WTC11 (cell line): ENCODE data around the gene LOC101059915.
"Not testable (repeated sequence)": the region's sequence is repeated elsewhere in the genome, so short reads cannot be mapped to it uniquely, and the experiment has no call there.

Experiments
- ATAC-seq: fragments of 200-7000 bp; cut with Tn5 transposase; 2 replicates; pipeline ENCODE4 v1.10.0; 2021; ENCODE audit warnings: mild to moderate bottlenecking, moderate library complexity
- CTCF ChIA-PET: fragments of 300-600 bp; sonication (Branson Sonifier 250); formaldehyde crosslinking; loops from one replicate; lab custom pipeline; 2021; ENCODE audit warnings: antibody characterized with exemption; lab: Charles Lee
- POLR2A ChIA-PET: fragments of 350-600 bp; sonication (Branson Sonifier 250); formaldehyde crosslinking; loops from one replicate; lab custom pipeline; 2021; ENCODE audit warnings: antibody characterized with exemption; lab: Charles Lee
- DNase-seq: peaks from one replicate; pipeline ENCODE4 v3.0.0; 2021; ENCODE audit warnings: low spot score
- H3K27ac Mint-ChIP-seq: 2 replicates; pipeline ENCODE4 v1.8.0; 2021; ENCODE audit warnings: mixed read lengths
- H3K27me3 Mint-ChIP-seq: 2 replicates; pipeline ENCODE4 v1.8.0; 2021; ENCODE audit warnings: low read depth, mild to moderate bottlenecking, moderate library complexity, mixed read lengths
- H3K36me3 Mint-ChIP-seq: 2 replicates; pipeline ENCODE4 v1.8.0; 2021; ENCODE audit warnings: mixed read lengths
- H3K4me1 Mint-ChIP-seq: 2 replicates; pipeline ENCODE4 v1.8.0; 2022; ENCODE audit warnings: mixed read lengths
- H3K4me3 Mint-ChIP-seq: 2 replicates; pipeline ENCODE4 v1.8.0; 2021; ENCODE audit warnings: mild to moderate bottlenecking, moderate library complexity, mixed read lengths
- H3K9me3 Mint-ChIP-seq: 2 replicates; pipeline ENCODE4 v1.8.0; 2021; ENCODE audit warnings: mixed read lengths
- ATF1 ChIP-seq: sonication (generic); formaldehyde crosslinking; IDR thresholded peaks from 2 replicates; pipeline ENCODE4 v1.8.1; 2023; ENCODE audit warnings: mild to moderate bottlenecking, moderate library complexity, missing genetic modification reagents
- CREM ChIP-seq: sonication (generic); formaldehyde crosslinking; IDR thresholded peaks from 2 replicates; pipeline ENCODE4 v1.8.1; 2022; ENCODE audit warnings: mild to moderate bottlenecking, missing genetic modification reagents, moderate library complexity
- MXD4 ChIP-seq: fragments of 250-450 bp; sonication (Bioruptor Pico); IDR thresholded peaks from 2 replicates; pipeline ENCODE4 v1.8.0; 2021; ENCODE audit warnings: mild to moderate bottlenecking, moderate library complexity, borderline replicate concordance
- NFE2L1 ChIP-seq: sonication (generic); formaldehyde crosslinking; IDR thresholded peaks from 2 replicates; pipeline ENCODE4 v1.8.1; 2023; ENCODE audit warnings: missing genetic modification reagents
- NR1H2 ChIP-seq: sonication (generic); formaldehyde crosslinking; IDR thresholded peaks from 2 replicates; pipeline ENCODE4 v1.9.0; 2021; ENCODE audit warnings: mild to moderate bottlenecking, moderate library complexity, missing genetic modification reagents
- OVOL2 ChIP-seq: fragments of 250-450 bp; sonication (Bioruptor Pico); IDR thresholded peaks from 2 replicates; pipeline ENCODE4 v1.9.0; 2021; ENCODE audit warnings: mild to moderate bottlenecking, borderline replicate concordance
- PRRX2 ChIP-seq: fragments of 250-450 bp; sonication (Bioruptor Pico); IDR thresholded peaks from 2 replicates; pipeline ENCODE4 v1.8.0; 2021; ENCODE audit warnings: mild to moderate bottlenecking
- RELA ChIP-seq: sonication (generic); formaldehyde crosslinking; IDR thresholded peaks from 2 replicates; pipeline ENCODE4 v1.8.1; 2022; ENCODE audit warnings: missing genetic modification reagents, mild to moderate bottlenecking, borderline replicate concordance
- TEAD1 ChIP-seq: sonication (generic); formaldehyde crosslinking; IDR thresholded peaks from 2 replicates; pipeline ENCODE4 v1.8.0; 2022; ENCODE audit warnings: mild to moderate bottlenecking, missing genetic modification reagents
- ZBTB21 ChIP-seq: sonication (generic); formaldehyde crosslinking; IDR thresholded peaks from 2 replicates; pipeline ENCODE4 v1.8.1; 2023; ENCODE audit warnings: mild to moderate bottlenecking, missing genetic modification reagents, borderline replicate concordance
- ZNF121 ChIP-seq: sonication (generic); formaldehyde crosslinking; IDR thresholded peaks from 2 replicates; pipeline ENCODE4 v1.8.0; 2023; ENCODE audit warnings: missing genetic modification reagents
- ZNF232 ChIP-seq: sonication (generic); formaldehyde crosslinking; IDR thresholded peaks from 2 replicates; pipeline ENCODE4 v1.8.0; 2022; ENCODE audit warnings: mild to moderate bottlenecking, missing genetic modification reagents
- ZNF263 ChIP-seq: sonication (generic); formaldehyde crosslinking; IDR thresholded peaks from 2 replicates; pipeline ENCODE4 v1.8.1; 2022; ENCODE audit warnings: low read depth, mild to moderate bottlenecking, moderate library complexity, missing genetic modification reagents
- TF ChIP-seq, protein P1 (sequence below): sonication (generic); formaldehyde crosslinking; IDR thresholded peaks from 2 replicates; pipeline ENCODE4 v1.8.0; 2022; ENCODE audit warnings: mild to moderate bottlenecking, missing genetic modification reagents
- TF ChIP-seq, protein P2 (sequence below): sonication (generic); formaldehyde crosslinking; IDR thresholded peaks from 2 replicates; pipeline ENCODE4 v1.8.1; 2023; ENCODE audit warnings: mild to moderate bottlenecking, moderate library complexity, missing genetic modification reagents
- TF ChIP-seq, protein P3 (sequence below): sonication (generic); formaldehyde crosslinking; IDR thresholded peaks from 2 replicates; pipeline ENCODE4 v1.8.1; 2023; ENCODE audit warnings: mild to moderate bottlenecking, missing genetic modification reagents
- TF ChIP-seq, protein P4 (sequence below): sonication (generic); formaldehyde crosslinking; IDR thresholded peaks from 2 replicates; pipeline ENCODE4 v1.8.1; 2022; ENCODE audit warnings: missing genetic modification reagents, borderline replicate concordance
- TF ChIP-seq, protein P5 (sequence below): sonication (generic); formaldehyde crosslinking; IDR thresholded peaks from 2 replicates; pipeline ENCODE4 v1.8.1; 2022; ENCODE audit warnings: mild to moderate bottlenecking, moderate library complexity, missing genetic modification reagents
- TF ChIP-seq, protein P6 (sequence below): sonication (generic); formaldehyde crosslinking; IDR thresholded peaks from 2 replicates; pipeline ENCODE4 v1.8.0; 2023; ENCODE audit warnings: missing genetic modification reagents

The LOC101059915 gene

DNA sequence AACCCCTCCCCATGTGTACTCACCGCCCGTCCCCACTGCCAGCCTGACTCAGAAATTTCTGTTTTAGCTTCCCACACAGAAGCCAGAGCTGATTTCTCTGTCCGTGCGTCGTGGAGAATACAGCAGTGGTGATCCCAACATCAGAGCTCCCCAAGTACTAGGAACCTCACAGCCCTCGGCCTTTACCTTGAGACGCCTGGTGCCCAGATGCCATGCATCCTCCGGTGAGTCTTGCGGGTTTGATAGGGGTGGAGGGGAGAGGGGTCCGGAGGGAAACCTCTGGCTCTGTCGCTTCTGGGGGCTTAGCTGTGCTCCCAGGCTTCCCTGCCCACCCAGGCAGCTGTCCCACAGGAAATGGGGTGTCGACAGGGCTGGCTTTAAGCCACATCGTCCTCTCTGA, 2.1 kb downstream of the LOC101059915 start (continued):
- no peak for TF ChIP-seq TEAD1
- TF ChIP-seq, all 79 proteins: peak for 0

DNA sequence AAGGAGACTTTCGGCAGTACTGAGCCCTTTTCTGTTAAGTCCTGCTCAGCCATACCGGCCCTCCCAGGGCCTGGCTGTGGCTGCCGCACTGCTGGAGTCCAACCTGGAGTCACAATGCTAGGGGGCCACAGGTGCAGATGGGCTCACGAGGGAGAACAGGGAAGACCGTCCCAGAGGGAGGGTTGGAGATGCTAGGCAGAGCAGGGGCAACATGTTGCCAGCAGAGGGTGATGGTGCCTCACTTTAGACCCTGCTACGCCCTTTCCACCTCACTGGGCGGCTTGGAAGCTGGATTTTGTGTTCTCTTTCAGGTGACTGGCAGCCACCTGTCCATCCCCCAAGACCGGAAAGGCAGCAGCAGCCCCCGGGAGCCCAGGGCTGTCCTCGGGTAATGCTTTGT, 2.6 kb downstream of the LOC101059915 start:
- H3K27me3 Mint-ChIP-seq, H3K9me3 Mint-ChIP-seq, H3K27ac Mint-ChIP-seq, H3K4me3 Mint-ChIP-seq, H3K36me3 Mint-ChIP-seq, POLR2A ChIA-PET, H3K4me1 Mint-ChIP-seq: not testable (repeated sequence)
- CTCF ChIA-PET = interaction anchor here (0.9 kb wide), 1 partner anchor 189 kb away, joined by 4 read pairs; no protein-coding TSS in a partner anchor
- DNase-seq (peak; percentile 48), ATAC-seq (peak; percentile 97)

DNA sequence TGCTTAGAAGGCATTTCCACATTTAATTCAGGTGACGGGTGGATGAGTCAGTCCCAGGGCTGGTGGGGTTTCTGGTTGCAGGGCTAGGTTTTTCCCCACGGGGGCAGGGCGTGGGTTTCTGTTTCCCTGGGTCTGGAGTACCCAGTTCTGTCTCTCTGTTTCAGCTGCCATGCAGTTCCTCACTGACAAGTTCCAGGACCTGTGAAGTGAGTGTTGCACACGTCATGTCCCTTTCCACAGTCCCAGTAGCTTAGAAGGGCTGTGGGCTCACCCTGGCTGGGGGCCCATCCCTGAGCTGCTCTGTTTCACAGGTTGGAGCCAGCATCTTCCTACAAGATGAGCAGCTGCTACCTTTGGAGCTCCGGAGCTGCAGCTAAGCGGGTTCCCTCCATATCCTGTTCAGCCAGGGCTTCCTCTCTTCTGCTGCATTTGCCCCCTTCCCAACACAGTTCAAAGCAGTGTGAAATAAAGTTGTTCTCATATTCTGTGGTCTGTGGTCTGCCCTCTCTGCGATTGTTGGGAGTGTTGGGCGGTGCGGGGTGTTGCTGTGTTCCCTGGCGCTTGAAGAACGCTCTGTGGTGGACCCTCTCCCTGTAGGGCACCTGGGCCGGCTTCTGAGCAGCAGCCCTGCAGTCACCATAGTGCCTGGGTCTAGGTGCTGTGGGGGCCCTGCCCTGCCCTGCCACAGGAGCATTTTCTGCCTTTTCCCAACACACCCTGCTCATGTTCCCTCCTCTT, 3.9 kb downstream of the LOC101059915 start:
- Mint-ChIP-seq H3K9me3 (peaks cover 7% of the 10 kb centered on the region; the same call in 1 of the 2 replicates), H3K36me3 (no peaks in the 10 kb centered on the region; the same call in 1 of the 2 replicates), H3K27ac (no peak overlapping the region), H3K27me3 (no peaks in the 10 kb centered on the region), H3K4me1 (no peaks in the 10 kb centered on the region), H3K4me3 (no peak overlapping the region)
- no peak for ATAC-seq
- CTCF ChIA-PET = no interaction called here
- no peak for DNase-seq
- TF ChIP-seq, protein P1, sequence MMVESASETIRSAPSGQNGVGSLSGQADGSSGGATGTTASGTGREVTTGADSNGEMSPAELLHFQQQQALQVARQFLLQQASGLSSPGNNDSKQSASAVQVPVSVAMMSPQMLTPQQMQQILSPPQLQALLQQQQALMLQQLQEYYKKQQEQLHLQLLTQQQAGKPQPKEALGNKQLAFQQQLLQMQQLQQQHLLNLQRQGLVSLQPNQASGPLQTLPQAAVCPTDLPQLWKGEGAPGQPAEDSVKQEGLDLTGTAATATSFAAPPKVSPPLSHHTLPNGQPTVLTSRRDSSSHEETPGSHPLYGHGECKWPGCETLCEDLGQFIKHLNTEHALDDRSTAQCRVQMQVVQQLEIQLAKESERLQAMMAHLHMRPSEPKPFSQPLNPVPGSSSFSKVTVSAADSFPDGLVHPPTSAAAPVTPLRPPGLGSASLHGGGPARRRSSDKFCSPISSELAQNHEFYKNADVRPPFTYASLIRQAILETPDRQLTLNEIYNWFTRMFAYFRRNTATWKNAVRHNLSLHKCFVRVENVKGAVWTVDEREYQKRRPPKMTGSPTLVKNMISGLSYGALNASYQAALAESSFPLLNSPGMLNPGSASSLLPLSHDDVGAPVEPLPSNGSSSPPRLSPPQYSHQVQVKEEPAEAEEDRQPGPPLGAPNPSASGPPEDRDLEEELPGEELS (CRISPR knock-in tag) = no peak
- TF ChIP-seq, protein P2, sequence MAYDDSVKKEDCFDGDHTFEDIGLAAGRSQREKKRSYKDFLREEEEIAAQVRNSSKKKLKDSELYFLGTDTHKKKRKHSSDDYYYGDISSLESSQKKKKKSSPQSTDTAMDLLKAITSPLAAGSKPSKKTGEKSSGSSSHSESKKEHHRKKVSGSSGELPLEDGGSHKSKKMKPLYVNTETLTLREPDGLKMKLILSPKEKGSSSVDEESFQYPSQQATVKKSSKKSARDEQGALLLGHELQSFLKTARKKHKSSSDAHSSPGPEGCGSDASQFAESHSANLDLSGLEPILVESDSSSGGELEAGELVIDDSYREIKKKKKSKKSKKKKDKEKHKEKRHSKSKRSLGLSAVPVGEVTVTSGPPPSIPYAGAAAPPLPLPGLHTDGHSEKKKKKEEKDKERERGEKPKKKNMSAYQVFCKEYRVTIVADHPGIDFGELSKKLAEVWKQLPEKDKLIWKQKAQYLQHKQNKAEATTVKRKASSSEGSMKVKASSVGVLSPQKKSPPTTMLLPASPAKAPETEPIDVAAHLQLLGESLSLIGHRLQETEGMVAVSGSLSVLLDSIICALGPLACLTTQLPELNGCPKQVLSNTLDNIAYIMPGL (CRISPR knock-in tag) = no peak
- no peak for TF ChIP-seq MXD4 (CRISPR knock-in tag)
- TF ChIP-seq ATF1 (CRISPR knock-in tag) = no peak
- no peak for TF ChIP-seq ZNF232 (CRISPR knock-in tag)
- TF ChIP-seq, protein P3, sequence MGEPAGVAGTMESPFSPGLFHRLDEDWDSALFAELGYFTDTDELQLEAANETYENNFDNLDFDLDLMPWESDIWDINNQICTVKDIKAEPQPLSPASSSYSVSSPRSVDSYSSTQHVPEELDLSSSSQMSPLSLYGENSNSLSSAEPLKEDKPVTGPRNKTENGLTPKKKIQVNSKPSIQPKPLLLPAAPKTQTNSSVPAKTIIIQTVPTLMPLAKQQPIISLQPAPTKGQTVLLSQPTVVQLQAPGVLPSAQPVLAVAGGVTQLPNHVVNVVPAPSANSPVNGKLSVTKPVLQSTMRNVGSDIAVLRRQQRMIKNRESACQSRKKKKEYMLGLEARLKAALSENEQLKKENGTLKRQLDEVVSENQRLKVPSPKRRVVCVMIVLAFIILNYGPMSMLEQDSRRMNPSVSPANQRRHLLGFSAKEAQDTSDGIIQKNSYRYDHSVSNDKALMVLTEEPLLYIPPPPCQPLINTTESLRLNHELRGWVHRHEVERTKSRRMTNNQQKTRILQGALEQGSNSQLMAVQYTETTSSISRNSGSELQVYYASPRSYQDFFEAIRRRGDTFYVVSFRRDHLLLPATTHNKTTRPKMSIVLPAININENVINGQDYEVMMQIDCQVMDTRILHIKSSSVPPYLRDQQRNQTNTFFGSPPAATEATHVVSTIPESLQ (CRISPR knock-in tag) = no peak
- no peak for TF ChIP-seq OVOL2 (CRISPR knock-in tag)
- POLR2A ChIA-PET = no interaction called here

DNA sequence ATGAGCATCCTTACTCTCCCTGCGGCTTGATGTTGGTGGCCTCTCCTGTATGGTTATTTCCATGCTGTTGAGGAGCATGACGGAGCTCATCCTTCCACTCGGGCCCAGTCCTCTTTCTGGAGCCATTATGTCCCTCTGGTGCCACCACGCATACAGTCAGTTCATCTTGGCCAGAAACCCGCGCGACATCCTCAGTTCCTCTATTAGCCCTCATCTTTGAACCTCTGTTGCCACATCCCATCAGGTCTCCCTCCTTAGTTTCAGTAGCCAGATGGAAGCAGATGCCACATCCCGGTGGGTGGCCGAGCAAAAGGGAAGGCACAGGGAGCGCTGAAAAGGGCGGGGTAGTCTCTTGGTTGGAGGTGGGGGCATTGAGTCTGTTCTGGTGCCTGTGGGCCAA, 4.6 kb downstream of the LOC101059915 start:
- TF ChIP-seq, protein P4, sequence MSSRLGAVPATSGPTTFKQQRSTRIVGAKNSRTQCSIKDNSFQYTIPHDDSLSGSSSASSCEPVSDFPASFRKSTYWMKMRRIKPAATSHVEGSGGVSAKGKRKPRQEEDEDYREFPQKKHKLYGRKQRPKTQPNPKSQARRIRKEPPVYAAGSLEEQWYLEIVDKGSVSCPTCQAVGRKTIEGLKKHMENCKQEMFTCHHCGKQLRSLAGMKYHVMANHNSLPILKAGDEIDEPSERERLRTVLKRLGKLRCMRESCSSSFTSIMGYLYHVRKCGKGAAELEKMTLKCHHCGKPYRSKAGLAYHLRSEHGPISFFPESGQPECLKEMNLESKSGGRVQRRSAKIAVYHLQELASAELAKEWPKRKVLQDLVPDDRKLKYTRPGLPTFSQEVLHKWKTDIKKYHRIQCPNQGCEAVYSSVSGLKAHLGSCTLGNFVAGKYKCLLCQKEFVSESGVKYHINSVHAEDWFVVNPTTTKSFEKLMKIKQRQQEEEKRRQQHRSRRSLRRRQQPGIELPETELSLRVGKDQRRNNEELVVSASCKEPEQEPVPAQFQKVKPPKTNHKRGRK = no peak
- TF ChIP-seq NR1H2 (CRISPR knock-in tag) (no peak), ZBTB21 (no peak), ZNF121 (CRISPR knock-in tag) (no peak), RELA (CRISPR knock-in tag) (no peak), ZNF263 (CRISPR knock-in tag) (no peak), NFE2L1 (CRISPR knock-in tag) (no peak), PRRX2 (no peak), CREM (no peak)
- TF ChIP-seq, protein P5, sequence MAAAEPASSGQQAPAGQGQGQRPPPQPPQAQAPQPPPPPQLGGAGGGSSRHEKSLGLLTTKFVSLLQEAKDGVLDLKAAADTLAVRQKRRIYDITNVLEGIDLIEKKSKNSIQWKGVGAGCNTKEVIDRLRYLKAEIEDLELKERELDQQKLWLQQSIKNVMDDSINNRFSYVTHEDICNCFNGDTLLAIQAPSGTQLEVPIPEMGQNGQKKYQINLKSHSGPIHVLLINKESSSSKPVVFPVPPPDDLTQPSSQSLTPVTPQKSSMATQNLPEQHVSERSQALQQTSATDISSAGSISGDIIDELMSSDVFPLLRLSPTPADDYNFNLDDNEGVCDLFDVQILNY = no peak
- TF ChIP-seq, protein P6, sequence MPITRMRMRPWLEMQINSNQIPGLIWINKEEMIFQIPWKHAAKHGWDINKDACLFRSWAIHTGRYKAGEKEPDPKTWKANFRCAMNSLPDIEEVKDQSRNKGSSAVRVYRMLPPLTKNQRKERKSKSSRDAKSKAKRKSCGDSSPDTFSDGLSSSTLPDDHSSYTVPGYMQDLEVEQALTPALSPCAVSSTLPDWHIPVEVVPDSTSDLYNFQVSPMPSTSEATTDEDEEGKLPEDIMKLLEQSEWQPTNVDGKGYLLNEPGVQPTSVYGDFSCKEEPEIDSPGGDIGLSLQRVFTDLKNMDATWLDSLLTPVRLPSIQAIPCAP (CRISPR knock-in tag) = no peak
- no peaks in the 10 kb centered on the region for H3K27me3 Mint-ChIP-seq
- no peaks in the 10 kb centered on the region for H3K4me1 Mint-ChIP-seq
- no peak overlapping the region for H3K4me3 Mint-ChIP-seq
- peaks cover 7% of the 10 kb centered on the region; the same call in 1 of the 2 replicates for H3K9me3 Mint-ChIP-seq
- CTCF ChIA-PET = no interaction called here
- H3K27ac Mint-ChIP-seq = 0 out of 2 replicates have a peak overlapping the region, but pooled peaks have one; percentile 34
- ATAC-seq = no peak
- no peak for DNase-seq
- POLR2A ChIA-PET = no interaction called here
- no peaks in the 10 kb centered on the region; the same call in 1 of the 2 replicates for H3K36me3 Mint-ChIP-seq

DNA sequence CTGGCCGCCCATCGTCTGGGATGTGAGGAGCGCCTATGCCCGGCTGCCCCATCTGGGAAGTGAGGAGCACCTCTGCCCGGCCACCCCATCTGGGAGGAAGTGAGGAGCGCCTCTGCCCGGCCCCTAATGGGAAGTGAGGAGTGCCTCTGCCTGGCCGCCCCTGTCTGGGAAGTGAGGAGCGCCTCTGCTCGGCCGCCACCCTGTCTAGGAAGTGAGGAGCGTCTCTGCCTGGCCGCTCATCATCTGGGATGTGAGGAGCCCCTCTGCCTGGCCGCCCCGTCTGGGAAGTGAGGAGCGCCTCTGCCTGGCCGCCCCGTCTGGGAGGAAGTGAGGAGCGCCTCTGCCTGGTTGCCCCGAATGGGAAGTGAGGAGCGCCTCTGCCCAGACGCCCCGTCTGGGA, 8.3 kb downstream of the LOC101059915 start:
- CTCF ChIA-PET, H3K4me3 Mint-ChIP-seq, POLR2A ChIA-PET, H3K27me3 Mint-ChIP-seq, H3K27ac Mint-ChIP-seq, H3K9me3 Mint-ChIP-seq, H3K36me3 Mint-ChIP-seq, DNase-seq, H3K4me1 Mint-ChIP-seq, ATAC-seq: not testable (repeated sequence)
